MCF 10A (cell line): ENCODE data around the gene AMIGO1. TPM values are rescaled to one million over a fixed set of nuclear protein-coding genes. Genes with fewer than 3 reads are reported as not detected.
A peak's percentile ranks its signal among the peaks of the same experiment; 100 is the strongest.

Source experiments
- BruUV-seq: library from RNA; stranded (reverse); fragments of 400-500 nt; replicated peaks from 2 replicates; lab custom pipeline; 2021; lab: Mats Ljungman, UMichigan
- CTCF ChIA-PET: fragments of 300-600 bp; sonication (Branson Sonifier 250); formaldehyde crosslinking; extraction: SDS; loops from one replicate; lab custom pipeline; 2021; ENCODE audit warnings: antibody characterized with exemption, inconsistent platforms; lab: Yijun Ruan, JAX
- POLR2A ChIA-PET: fragments of 300-600, 350-650 bp; sonication (Branson Sonifier 250); formaldehyde crosslinking; extraction: SDS; loops from one replicate; lab custom pipeline; 2020; ENCODE audit warnings: antibody characterized with exemption, inconsistent platforms; lab: Yijun Ruan, JAX
- DNase-seq: peaks from one replicate; pipeline ENCODE4 v3.0.0-alpha.2; 2018; ENCODE audit not compliant: unreplicated experiment
- H3K27ac Mint-ChIP-seq: one replicate; pipeline ENCODE4 v1.8.0; 2022; ENCODE audit warnings: mild to moderate bottlenecking, low read depth, mixed read lengths; ENCODE audit not compliant: unreplicated experiment
- H3K27me3 Mint-ChIP-seq: one replicate; pipeline ENCODE4 v1.8.0; 2022; ENCODE audit warnings: mixed read lengths; ENCODE audit not compliant: insufficient read depth, unreplicated experiment
- H3K36me3 Mint-ChIP-seq: one replicate; pipeline ENCODE4 v1.8.0; 2022; ENCODE audit warnings: mild to moderate bottlenecking, moderate library complexity, mixed read lengths; ENCODE audit not compliant: insufficient read depth, unreplicated experiment
- H3K4me1 Mint-ChIP-seq: one replicate; pipeline ENCODE4 v1.8.0; 2022; ENCODE audit warnings: mixed read lengths; ENCODE audit not compliant: insufficient read depth, unreplicated experiment
- H3K4me3 Mint-ChIP-seq: one replicate; pipeline ENCODE4 v1.8.0; 2022; ENCODE audit warnings: mild to moderate bottlenecking, moderate library complexity, mixed read lengths; ENCODE audit not compliant: unreplicated experiment
- H3K9me3 Mint-ChIP-seq: one replicate; pipeline ENCODE4 v1.8.0; 2022; ENCODE audit warnings: mixed read lengths; ENCODE audit not compliant: unreplicated experiment
- intact Hi-C: fragments of 100-400 bp; cut with micrococcal nuclease; formaldehyde crosslinking; loops from 2 replicates; pipeline ENCODE4 v1.14.1; 2022
- total RNA-seq: library from RNA; stranded (reverse); gene quantifications from 2 replicates; pipeline ENCODE4 v1.2.3, GENCODE V29; 2022
- TF ChIP-seq, protein P1 (sequence below): fragments of 200-600 bp; IDR thresholded peaks from one replicate; pipeline ENCODE4 v1.8.0; 2022; ENCODE audit warnings: antibody characterized with exemption, mild to moderate bottlenecking; ENCODE audit not compliant: unreplicated experiment

The AMIGO1 gene
- total RNA-seq, 1 experiment from 2014 or later = 0.21 TPM

GRCh38 chr1:109500941-109501381 lies 8.6 kb downstream of the AMIGO1 start:
- Mint-ChIP-seq H3K27ac (no peak overlapping the region), H3K36me3 (peaks cover 11% of the 10 kb centered on the region), H3K9me3 (no peaks in the 10 kb centered on the region), H3K4me3 (no peak overlapping the region), H3K4me1 (peaks cover 4% of the 10 kb centered on the region), H3K27me3 (no peaks in the 10 kb centered on the region)
- TF ChIP-seq, protein P1, sequence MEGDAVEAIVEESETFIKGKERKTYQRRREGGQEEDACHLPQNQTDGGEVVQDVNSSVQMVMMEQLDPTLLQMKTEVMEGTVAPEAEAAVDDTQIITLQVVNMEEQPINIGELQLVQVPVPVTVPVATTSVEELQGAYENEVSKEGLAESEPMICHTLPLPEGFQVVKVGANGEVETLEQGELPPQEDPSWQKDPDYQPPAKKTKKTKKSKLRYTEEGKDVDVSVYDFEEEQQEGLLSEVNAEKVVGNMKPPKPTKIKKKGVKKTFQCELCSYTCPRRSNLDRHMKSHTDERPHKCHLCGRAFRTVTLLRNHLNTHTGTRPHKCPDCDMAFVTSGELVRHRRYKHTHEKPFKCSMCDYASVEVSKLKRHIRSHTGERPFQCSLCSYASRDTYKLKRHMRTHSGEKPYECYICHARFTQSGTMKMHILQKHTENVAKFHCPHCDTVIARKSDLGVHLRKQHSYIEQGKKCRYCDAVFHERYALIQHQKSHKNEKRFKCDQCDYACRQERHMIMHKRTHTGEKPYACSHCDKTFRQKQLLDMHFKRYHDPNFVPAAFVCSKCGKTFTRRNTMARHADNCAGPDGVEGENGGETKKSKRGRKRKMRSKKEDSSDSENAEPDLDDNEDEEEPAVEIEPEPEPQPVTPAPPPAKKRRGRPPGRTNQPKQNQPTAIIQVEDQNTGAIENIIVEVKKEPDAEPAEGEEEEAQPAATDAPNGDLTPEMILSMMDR = no peak
- intact Hi-C loops = no loop called here
- DNase-seq = no peak
- CTCF ChIA-PET = interaction anchor here (1.5 to 40.0 kb wide), 3 partner anchors 15 to 43 kb away, joined by 4 to 1071 read pairs (median 5); partner anchors contain the start of gene GPR61
- POLR2A ChIA-PET = no interaction called here
- no TSS peak for BruUV-seq

DNA sequence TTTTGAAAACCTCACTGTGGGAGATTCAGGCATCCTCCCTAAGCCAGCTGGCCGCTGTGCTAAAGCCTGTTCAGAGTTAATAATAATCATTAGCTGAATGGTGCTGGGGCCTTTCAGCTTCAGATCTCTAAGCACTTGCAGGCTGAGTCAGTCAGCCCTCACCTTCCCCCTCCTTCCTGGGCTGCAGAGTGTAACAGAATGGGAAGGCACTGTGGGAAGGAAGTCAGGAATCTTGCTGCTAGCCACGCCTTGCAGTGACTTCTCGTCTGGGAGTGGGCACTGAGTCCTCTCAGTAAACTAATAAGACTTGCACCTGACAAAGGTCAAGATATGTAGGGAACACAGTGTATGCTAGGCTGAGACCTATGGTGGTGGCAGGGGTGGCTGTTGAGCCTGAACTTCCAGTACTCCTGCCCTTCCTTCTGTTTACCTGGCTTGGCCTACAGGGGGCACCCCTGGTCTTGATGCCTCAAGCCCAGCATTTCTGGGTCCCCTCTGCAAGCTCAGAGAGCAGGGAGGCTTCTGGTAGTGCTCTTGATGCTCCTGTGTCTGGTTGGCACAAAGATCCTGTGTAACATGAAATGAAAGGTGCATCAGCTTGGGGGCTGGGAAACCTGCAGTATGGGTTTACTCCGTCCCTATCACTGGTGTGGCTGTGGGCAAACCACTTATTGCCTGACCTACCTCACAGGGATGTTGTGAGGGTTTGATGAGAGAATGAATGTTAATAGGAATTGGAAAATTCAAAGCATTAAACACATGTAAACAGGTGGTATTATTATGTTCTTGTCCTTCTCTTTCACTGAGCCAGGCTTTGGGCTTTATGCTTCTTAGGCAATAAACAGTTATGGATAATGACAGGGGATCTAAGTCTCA lies 9.6 kb downstream of the AMIGO1 start:
- intact Hi-C loops = no loop called here
- Mint-ChIP-seq H3K27ac (peak overlapping the region; percentile 3), H3K27me3 (no peaks in the 10 kb centered on the region), H3K4me1 (peaks cover 4% of the 10 kb centered on the region), H3K4me3 (no peak overlapping the region), H3K9me3 (no peaks in the 10 kb centered on the region), H3K36me3 (peaks cover 13% of the 10 kb centered on the region)
- DNase-seq = peak; percentile 41
- BruUV-seq = no TSS peak
- POLR2A ChIA-PET = interaction anchor here (0.6 kb wide), 1 partner anchor 13 kb away, joined by 3 read pairs; no protein-coding TSS in a partner anchor
- CTCF ChIA-PET = interaction anchor here (0.8 to 40.0 kb wide), 6 partner anchors 10 to 42 kb away, joined by 3 to 1071 read pairs (median 6); partner anchors contain the start of gene GPR61
- TF ChIP-seq, protein P1 = peak; percentile 32

GRCh38 chr1:109499081-109499480 lies 10.4 kb downstream of the AMIGO1 start:
- Mint-ChIP-seq H3K4me1 (peaks cover 4% of the 10 kb centered on the region), H3K27me3 (no peaks in the 10 kb centered on the region), H3K36me3 (peaks cover 13% of the 10 kb centered on the region), H3K4me3 (no peak overlapping the region), H3K27ac (peak overlapping the region; percentile 3), H3K9me3 (no peaks in the 10 kb centered on the region)
- POLR2A ChIA-PET = no interaction called here
- DNase-seq = no peak
- CTCF ChIA-PET = interaction anchor here (0.6 to 40.0 kb wide), 9 partner anchors 9 to 527 kb away, joined by 3 to 1071 read pairs (median 3); partner anchors contain the start of gene GPR61
- BruUV-seq = no TSS peak
- TF ChIP-seq, protein P1 = no peak
- intact Hi-C loops = no loop called here
